Erythroblast (primary cell): Measurements from ENCODE around the gene CDK8.

ENCODE experiments used
- GATA1 ChIP-seq: IDR thresholded peaks from 2 replicates; pipeline ENCODE4 v1.6.1; 2011; ENCODE audit warnings: low read depth, mild to moderate bottlenecking, control low read depth, low read length, moderate library complexity
- POLR2A ChIP-seq: IDR thresholded peaks from 2 replicates; pipeline ENCODE4 v1.6.1; 2011; ENCODE audit warnings: mild to moderate bottlenecking, low read length

- no peak for TF ChIP-seq POLR2A
- TF ChIP-seq GATA1, result no peak
Observed at GRCh38 chr13:26299168-26299750, 45.3 kb downstream of the CDK8 start.
